Skin epidermis (tissue), 12 donors: ENCODE measurements around the gene HBA2.
"Not testable (repeated sequence)": the region's sequence is repeated elsewhere in the genome, so short reads cannot be mapped to it uniquely, and the experiment has no call there.

ENCODE experiments used
- H3K27ac ChIP-seq, 21 experiments: fragments of 200-600 bp; sonication (generic) in 11 of 21; one replicate each; pipeline ENCODE4 v1.5.0; 2020; ENCODE audit warnings: mild to moderate bottlenecking in 3 of 21, inconsistent platforms in 2 of 21, moderate library complexity in 2 of 21
- H3K4me3 ChIP-seq, 7 experiments: fragments of 200-600 bp; sonication (generic) in 2 of 7; one replicate each; pipeline ENCODE4 v1.5.0; 2020; ENCODE audit warnings: inconsistent platforms in 2 of 7, mild to moderate bottlenecking in 2 of 7, moderate library complexity in 1 of 7

Gene HBA2

DNA sequence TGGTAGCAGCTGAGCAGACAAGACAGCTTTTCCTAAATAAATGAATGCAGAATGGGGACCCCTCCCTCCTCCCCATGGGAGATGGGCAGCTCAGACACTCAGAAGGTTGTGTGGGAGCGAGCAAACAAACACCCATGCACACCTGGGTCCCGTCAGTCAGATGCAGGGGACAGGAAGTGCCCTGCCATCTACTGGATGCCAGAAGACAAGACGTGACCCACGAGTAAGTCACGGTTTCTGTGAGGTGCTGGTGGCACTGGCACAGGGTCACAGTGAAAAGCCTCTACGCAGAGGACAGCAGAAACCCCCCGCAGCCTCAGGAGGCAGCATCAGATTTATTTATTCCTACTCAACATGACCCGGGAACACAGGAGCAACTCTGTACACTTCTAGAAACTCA, 16.0 kb downstream of the HBA2 start:
- H3K27ac ChIP-seq = no peak overlapping the region
- no peak overlapping the region for H3K4me3 ChIP-seq

DNA sequence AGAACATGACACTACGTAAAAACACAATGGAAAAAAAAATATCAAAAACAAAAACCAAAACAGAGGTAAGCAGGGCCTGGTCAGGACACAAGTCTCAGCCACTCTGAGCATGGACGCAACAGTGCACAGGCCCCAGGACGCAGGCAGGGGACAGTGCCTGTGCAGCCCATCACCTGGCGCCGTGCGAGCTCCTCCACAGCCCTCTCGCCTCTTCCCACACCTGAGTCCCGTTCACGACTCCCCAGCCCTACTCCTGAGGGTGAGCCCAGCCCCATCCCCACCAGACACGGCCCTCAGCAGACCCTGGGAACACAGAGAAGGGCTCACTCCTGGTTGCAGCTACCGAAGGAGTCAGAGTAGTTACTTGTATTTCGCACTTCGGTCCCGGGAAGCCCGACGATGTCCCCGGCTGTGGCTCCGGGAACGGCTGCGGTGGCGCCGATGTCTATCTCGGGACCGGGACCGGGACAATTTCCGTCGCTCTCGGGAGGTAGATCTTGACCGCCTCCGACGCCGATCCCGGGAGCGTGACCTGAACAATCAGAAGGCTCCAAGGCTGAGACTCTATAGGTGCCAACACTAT, 17.0 kb downstream of the HBA2 start:
- no peak overlapping the region for H3K4me3 ChIP-seq
- no peak overlapping the region for H3K27ac ChIP-seq

DNA sequence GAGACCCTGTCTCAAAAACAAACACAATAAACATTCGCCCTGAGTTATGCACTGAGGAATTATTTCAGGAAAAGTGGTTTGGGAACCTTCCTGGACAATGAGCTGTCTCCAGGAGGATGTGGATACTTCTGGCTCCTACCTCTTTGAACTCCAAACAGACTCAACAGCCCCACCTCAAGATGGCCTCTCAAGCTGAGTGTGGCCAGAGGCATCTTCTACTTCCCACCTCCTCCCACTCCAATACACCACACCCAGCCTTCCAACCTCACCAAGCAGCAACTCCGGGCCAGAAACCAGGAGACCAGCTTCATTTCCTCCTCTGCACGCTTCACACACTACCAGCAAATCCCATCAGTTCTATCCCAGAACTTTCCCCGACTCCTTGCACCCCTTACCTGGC, 19.2 kb downstream of the HBA2 start:
- H3K4me3 ChIP-seq = no peak overlapping the region
- H3K27ac ChIP-seq = no peak overlapping the region

DNA sequence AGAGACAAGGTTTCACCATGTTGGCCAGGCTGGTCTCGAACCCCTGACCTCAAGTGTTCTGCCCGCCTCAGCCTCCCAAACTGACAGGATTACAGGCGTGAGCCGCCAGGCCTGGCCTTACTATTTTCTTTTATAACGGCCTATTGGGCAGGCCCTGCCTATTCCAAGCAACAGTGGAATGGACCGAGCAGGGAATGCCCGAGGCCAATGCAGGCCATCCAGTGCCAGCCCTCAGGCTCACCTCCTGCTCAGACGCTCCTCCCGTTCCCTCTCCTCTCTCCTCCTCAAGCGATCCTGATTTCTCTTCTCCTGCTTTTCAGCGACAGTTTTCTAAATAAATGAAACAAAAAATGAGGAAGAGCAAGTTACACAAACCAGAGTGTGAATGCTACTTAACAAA, 20.0 kb downstream of the HBA2 start:
- Histone ChIP-seq H3K4me3 (no peak overlapping the region), H3K27ac (no peak overlapping the region)

DNA sequence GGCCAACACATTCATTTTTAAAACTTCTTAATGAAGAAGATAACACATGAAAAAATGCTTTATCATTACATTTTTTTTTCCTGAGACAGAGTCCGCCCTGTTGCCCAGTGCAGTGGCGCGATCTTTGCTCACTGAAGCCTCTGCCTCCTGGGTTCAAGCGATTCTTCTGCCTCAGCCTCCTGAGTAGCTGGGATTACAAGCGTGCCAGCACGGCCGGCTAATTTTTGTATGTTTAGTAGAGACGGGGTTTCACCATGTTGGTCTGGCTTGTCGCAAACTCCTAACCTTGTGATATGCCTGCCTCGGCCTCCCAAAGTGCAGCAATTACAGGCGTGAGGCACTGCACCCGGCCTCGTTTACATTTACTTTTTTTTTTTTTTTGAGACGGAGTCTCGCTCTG, 20.8 kb downstream of the HBA2 start:
- no peak overlapping the region for H3K4me3 ChIP-seq
- H3K27ac ChIP-seq = no peak overlapping the region

DNA sequence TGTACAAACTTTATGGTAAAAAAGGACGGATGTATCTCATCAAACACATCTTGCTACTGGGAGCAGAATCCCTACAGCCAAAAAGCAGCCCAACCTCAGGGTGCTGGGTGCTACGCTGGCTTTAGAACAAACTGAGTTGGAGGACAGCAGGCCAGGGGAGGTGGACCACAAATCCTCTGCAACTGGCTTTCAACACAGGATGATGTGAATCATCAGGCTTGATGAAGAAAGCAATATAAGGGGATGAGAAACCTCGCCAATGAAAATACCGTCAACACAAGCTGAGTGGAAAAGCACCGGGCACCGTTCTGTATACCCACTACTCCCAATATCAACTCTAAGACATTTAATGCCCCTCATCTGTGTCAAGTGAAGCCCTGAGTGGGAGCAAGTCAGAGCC, 21.8 kb downstream of the HBA2 start:
- Histone ChIP-seq H3K4me3 (no peak overlapping the region), H3K27ac (no peak overlapping the region)

DNA sequence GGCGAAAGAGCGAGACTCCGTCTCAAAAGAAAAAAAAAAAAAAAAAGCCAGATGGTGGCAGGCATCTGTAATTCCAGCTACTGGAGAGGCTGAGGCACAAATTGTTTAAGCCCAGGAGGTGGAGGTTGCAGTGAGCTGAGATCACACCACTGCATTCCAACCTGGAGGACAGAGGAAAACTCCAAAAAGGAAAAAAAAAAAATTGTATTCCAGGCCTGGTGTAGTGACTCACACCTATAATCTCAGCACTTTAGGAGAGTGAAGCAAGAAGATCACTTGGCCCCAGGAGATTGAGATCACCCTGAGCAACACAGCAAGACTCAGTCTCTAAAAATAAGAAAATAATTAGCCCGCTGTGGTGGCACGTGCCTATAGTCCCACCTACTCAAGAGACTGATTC, 27.7 kb downstream of the HBA2 start:
- Histone ChIP-seq H3K4me3 (no peak overlapping the region), H3K27ac (no peak overlapping the region)

DNA sequence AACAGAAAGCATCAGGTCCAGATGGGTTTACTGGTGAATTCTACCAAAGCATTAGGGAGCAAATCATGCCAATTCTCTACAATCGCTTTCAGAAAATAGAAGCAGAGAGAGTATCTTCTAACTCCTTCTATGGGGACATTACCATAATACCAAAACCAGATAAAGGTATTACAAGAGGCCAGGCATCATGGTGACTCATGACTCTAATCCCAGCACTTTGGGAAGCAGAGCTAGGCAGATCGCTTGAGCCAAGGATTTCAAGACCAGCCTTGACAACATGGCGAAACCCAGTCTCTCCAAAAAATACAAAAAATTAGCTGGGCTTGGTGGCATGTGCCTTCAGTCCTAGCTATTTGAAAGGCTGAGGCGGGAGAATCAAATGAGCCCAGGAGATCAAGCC, 30.6 kb downstream of the HBA2 start:
- Histone ChIP-seq H3K4me3 (no peak overlapping the region), H3K27ac (no peak overlapping the region)

DNA sequence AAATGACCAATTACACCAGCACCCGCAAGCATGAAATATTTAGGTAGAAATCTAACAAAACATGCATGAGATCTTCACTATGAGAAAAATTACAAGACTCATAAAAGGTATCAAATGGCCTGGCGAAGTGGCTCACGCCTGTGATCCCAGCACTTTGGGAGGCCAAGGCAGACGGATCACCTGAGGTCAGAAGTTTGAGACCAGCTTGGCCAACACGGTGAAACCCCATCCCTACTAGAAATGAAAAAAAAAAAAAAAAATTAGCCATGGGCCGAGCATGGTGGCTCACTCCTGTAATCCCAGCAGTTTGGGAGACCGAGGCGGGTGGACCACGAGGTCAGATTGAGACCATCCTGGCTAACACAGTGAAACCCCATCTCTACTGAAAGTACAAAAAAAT, 31.4 kb downstream of the HBA2 start:
- H3K4me3 ChIP-seq, H3K27ac ChIP-seq: not testable (repeated sequence)

DNA sequence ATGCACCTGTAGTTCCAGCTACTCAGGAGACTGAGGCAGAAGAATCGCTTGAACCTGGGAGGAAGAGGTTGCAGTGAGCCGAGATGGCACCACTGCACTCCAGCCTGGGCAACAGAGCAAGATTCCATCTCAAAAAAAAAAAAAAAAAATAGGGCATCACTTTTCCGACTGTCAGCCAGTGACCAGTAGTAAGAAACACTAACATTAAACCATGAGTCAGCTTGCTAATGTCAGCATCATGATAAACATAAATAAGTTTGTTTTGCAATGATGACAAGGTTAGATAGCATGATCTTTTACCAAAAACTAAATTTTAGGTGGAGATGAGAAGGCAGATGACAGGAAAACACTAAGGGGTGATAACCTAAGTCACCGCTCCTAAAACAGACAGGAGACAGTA, 36.7 kb downstream of the HBA2 start:
- H3K27ac ChIP-seq, H3K4me3 ChIP-seq: not testable (repeated sequence)

DNA sequence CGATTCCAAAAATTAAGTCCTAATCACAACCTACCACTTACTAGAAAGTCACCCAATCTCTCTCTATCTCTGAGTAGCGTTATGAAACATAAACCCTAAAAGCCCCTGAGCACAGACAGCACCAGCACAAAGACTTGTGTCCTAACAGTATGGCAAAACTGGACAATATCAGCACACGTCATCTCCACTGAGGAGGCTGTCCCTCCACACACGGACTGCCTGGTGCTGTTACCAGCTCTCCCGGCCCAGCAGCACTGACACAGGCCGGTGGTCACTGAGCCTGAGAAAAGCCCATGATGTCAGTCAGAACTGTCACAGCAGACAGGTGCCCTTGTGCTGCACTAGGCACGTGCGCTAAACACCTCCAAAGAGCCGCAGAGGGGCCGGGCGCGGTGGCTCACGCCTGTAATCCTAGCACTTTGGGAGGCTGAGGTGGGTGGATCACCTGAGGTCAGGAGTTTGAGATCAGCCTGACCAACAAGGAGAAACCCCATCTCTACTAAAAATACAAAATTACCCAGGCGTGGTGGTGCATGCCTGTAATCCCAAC, 39.0 kb downstream of the HBA2 start:
- not testable (repeated sequence) for H3K27ac ChIP-seq, H3K4me3 ChIP-seq

DNA sequence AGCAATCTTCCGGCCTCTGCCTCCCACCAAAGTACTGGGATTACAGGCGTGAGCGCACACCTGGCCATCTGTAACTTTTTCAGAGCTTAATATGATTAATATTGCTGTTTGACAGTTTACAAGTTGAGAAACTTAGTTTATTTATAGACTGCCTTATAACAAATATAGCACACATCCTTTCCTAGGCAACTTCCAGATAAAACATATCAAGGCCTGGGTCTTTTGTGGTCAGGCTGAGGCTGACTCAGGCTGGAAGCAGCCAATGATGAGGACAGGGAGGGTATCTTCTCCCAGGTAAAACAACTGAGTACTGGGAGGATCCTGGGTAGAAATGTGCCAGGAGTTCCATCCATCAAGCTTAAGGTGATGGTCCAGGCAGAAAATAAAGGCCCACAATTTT, 40.3 kb downstream of the HBA2 start:
- no peak overlapping the region for H3K27ac ChIP-seq
- no peak overlapping the region for H3K4me3 ChIP-seq

DNA sequence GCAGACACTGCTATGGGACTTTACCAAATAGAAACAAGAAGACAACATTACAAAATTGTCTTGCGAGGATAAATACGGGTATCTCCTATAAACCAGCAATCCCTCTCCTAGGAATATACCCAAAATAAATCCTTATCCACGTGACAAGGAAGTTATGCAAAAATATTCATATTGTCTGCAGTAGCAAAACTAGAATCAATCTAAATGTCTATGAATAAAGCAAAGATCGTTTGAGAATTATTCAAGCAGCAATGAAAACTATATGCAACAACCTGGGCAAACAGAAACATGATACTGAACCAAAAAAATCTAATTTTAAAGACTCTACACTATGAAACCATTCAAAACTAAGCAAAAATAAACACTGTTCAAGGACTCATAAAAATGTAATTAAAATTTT, 47.3 kb downstream of the HBA2 start:
- Histone ChIP-seq H3K27ac (no peak overlapping the region), H3K4me3 (no peak overlapping the region)
